Hindlimb muscle (tissue), 1 donor: ENCODE measurements around the gene TSPAN4. TPM values are rescaled to one million over a fixed set of nuclear protein-coding genes. Genes with fewer than 3 reads are reported as not detected.

Experiments
- DNase-seq: peaks from one replicate; pipeline ENCODE4 v3.0.0-alpha.2; 2013
- polyA plus RNA-seq: library from polyadenylated mRNA; unstranded; fragments of 120-200 nt; gene quantifications from one replicate; pipeline ENCODE4 v1.2.1, GENCODE V29; 2013; ENCODE audit not compliant: insufficient read length

Gene TSPAN4
- polyA plus RNA-seq, 1 donor, result 55.0 TPM

GRCh38 chr11:865462-866430 is 23.1 kb downstream of the TSPAN4 start:
- no peak for DNase-seq

- DNase-seq, result no peak
Observed at GRCh38 chr11:866481-866880, 23.8 kb downstream of the TSPAN4 start.

GRCh38 chr11:867856-868358 is 25.3 kb downstream of the TSPAN4 start:
- no peak for DNase-seq

- DNase-seq, result no peak
Observed at GRCh38 chr11:868394-868793, 25.7 kb downstream of the TSPAN4 start.

GRCh38 chr11:868802-869201 is 26.1 kb downstream of the TSPAN4 start:
- DNase-seq, result no peak

DNA sequence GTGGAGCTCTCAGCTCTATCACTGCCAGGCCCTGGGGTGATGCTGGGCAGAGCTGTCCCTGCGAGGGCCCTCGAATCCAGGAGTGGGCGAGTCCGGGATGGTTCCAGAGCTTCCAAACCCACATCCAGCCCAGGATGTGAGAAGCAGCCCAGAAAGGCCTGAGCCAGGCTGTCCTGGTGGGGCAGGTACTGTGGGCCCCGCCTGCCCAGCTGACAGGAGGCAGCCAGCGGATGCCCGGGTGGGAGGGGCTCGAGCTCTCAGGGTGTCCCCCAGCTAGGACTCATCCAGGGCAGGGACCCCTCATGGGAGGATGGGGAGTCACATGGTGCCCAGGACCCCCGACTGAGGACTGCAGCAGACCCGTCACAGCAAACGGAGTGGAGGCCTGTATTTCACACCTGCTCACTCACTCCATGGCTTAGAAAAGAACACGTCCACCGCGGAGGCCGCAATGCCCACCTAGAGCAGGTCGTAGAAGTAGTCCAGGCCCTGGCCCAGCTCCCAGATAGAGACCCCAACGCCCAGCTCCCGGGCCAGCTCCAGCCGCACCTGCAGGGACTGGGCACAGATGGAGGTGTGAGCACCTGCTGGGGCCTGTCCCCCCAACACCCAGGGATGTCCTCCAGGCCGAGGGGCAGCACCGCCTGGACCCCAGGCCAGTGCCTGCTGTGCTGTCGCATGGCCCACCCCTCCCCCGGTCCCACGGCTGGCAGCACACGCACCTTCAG is 26.9 kb downstream of the TSPAN4 start:
- DNase-seq, result no peak

DNA sequence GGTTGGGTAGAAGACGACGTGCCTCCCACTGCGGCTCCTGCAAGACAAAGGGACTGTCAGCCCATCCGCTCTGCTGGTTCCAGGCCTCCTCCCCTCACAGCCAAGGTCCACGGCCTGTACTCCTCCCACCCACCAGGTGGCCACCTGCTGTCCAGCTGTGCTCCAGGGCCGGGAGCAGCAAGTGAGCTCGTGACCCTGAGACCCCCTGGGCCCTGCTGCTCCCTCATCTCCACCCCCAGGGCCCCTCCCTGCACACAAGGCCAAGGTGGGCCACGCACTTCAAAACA is 27.4 kb downstream of the TSPAN4 start:
- no peak for DNase-seq

DNA sequence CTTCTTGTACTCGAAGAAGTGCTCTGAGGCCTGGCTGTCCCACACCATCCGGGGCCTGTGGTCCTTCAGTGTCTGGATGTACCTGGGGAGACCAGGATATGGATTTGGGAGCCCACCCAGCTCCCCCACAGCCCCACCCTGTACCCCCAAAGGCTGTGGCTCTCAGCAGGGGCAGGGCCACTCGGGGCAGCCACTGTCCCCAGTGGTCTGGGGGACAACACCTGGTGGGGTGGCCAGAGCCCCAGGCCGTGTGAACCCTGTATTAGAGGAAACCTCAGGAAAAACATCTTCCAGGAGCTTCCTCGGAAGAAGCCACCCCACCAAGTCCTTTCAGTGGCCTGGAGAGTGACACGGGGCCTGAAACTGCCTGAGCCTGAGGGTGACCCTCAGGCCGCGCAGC is 27.8 kb downstream of the TSPAN4 start:
- DNase-seq, result no peak

DNA sequence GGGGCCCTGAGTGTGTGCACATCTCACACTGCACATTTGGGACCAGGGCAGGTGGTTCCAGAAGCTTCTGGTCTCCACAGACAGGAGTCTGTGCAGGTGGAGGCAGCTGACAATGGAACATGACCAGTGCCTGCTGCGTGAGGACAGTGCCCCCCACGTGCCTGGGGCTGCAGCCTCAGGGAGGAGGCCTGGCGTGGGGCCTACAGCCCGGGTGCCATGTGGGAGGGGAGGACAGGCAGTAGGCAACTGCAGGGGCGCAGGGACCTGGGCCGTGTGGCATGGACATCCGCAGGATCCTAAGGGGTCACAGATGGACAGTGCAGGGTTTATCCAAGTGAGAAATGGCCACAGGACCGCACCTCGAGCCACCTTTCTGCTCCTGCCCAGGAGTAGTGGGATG is 28.8 kb downstream of the TSPAN4 start:
- DNase-seq, result no peak

DNA sequence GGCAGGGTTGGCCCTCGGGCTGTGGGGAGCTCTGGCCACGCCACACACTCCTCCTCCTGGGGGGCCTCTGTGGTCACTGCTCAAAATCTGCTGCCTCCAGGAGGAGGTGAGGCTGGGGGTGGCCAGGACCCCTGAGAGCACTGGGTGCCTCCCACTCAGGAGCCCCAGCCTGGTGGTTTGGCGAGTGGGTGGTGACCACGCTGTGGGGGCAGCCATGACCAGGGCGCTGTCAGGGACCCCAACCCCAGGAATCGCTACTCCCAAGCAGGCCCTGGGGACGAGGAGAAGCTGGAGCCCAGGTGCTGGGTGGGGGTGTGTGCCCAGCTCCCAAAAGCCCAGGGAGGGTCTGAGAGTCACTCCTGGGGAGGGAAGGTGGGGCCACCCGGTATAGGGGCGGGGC is 30.1 kb downstream of the TSPAN4 start:
- no peak for DNase-seq

GRCh38 chr11:873706-874105 is 31.1 kb downstream of the TSPAN4 start:
- DNase-seq, result no peak

DNA sequence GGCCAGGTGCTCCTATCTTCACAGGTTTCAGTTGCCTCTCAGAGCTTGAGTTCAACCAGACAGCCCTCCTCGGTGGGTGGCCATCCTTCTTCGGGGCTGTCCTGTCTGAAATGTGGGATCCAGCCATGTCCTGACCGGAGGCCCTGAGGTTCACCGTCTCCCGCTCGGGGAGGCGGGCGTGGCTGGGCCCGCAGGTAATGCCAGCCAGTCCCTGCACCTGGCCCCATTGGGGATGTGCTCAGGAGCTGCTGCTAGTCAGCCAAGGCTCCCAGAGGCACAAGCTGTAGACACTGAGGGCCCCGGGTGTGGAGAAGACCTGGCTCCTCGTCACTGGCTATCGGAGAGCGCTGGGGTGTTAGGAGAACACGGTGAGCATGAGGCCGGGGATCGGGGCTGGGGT is 32.6 kb downstream of the TSPAN4 start:
- DNase-seq, result no peak

- DNase-seq, result no peak
Observed at GRCh38 chr11:875769-876301, 33.2 kb downstream of the TSPAN4 start.

GRCh38 chr11:876545-876944 is 33.9 kb downstream of the TSPAN4 start:
- DNase-seq, result no peak

- no peak for DNase-seq
Observed at GRCh38 chr11:877565-877964, 34.9 kb downstream of the TSPAN4 start.

DNA sequence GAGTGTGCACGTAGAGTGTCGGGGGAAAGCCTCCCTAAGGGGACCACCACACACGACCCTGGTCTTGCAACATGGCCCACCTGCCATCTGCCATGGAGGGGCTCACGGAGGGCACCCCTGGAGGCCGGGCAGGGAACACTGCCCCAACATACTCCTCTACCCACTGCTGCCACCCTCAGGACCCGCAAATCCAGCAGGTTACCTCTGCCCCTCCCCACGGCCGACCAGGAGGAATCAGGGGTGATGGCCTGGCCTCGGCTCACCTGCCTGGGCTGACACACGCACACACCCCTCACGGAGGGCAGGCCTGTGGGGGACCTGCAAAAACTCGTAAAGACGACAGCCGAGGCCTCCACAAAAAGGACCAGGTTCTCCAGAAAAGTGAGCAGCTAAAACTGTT is 37.8 kb downstream of the TSPAN4 start:
- no peak for DNase-seq

DNA sequence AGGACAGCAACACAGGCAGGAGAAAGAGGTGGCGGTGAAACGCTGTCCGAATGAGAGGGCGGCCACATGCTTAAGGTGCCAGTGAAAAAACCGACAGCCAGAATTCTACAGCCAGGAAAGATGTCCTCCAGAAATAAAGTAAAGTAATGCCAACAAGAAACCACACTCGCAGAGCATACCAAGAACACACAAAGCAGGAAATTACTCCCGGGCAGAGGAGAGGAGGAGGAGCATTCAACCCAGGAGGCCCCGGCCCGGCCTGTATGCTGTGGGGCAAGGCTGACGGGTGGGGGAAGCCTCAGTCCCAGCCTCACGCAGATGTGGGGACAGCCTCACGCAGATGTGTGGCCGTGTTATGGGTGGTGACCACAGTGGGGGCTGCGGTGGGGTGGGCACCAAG is 39.9 kb downstream of the TSPAN4 start:
- DNase-seq, result no peak

DNA sequence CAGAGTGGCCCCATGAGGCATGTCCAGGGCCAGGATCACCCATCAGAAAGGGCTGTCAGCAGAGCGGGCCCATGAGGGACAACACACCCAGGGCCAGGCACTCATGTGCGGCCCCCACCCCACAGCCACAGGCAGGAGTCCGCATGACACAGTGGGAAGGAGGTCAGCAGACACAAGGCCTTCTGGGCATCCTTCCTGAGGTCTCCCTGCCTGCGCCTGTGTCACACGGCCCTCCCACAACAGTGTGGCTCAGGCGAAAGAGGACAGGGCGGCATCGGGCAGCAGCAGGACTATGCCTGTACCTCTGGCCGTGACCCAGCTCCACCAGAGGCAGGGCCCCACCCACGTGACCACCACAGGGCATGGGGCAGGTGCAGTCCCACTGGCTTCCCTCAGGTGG is 40.9 kb downstream of the TSPAN4 start:
- no peak for DNase-seq

- no peak for DNase-seq
Observed at GRCh38 chr11:884578-885070, 42.0 kb downstream of the TSPAN4 start.

GRCh38 chr11:886568-886967 is 43.9 kb downstream of the TSPAN4 start:
- no peak for DNase-seq

DNA sequence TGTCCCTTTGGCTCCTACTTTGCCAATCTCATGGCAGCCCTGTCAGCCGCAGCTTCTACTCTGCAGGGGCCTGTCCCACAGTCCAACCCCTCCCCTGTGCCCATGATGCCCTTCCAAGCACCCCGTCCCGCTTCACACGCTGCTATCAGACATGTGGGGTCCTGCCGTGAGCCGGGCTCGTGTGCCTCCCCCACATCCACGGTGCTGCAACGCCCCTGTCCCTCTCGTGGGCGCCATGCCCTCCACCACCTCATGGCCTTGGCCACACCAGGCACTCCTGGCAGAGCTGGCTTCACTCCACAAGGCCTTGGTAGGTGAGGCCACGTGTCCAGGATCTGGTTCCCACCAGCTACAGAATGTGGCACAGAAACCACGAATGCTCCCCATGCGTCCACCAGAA is 44.9 kb downstream of the TSPAN4 start:
- DNase-seq, result no peak

- DNase-seq, result no peak
Observed at GRCh38 chr11:888310-889212, 45.9 kb downstream of the TSPAN4 start.
